Adrenal gland (tissue), 5 donors: ENCODE data around the gene GRIN3A.

Experiments used
- CTCF ChIP-seq, 6 experiments: fragments of 450-650 bp in 4 of 6; fragments of 200-600 bp in 2 of 6; sonication (generic) in 1 of 6; IDR thresholded peaks; 1 replicate in 5 of 6; 2 replicates in 1 of 6; pipeline versions ENCODE4 v1.5.1 to v1.8.0; 2016 to 2021; ENCODE audit warnings: antibody characterized with exemption in 6 of 6, mild to moderate bottlenecking in 2 of 6, moderate library complexity in 1 of 6
- POLR2A ChIP-seq, 2 donors: fragments of 450-650 bp; IDR thresholded peaks; one replicate each; pipeline ENCODE4 v1.6.1; 2017; ENCODE audit warnings: antibody characterized with exemption in 2 of 2, mild to moderate bottlenecking in 2 of 2, moderate library complexity in 1 of 2
- donor health status: DM: no; HTN: no; CAD: no.

GRCh38 chr9:101629636-101630035, 108.8 kb downstream of the GRIN3A start:
- TF ChIP-seq CTCF (IDR thresholded peaks at IDR 0.05) (no peak), POLR2A (IDR thresholded peaks at IDR 0.05) (no peak)
